ENCODE results near the gene PCK2. TPM values are rescaled to one million over a fixed set of nuclear protein-coding genes. Genes with fewer than 3 reads are reported as not detected.

PCK2 gene
- total and polyA plus RNA-seq, 5 donors from 2014 or later: 21.0 to 32.2 (median 26.4) TPM

GRCh38 chr14:24058260-24058950 lies 35.7 kb upstream of the PCK2 start:
- H3K27ac ChIP-seq (ENCODE audit: insufficient read depth, low read length, poor library complexity, severe bottlenecking): no peak overlapping the region
- Mint-ChIP-seq H3K9me3 (no peaks in the 10 kb centered on the region), H3K4me1 (peaks cover 0 to 9% (median 3%) of the 10 kb centered on the region in 4 donors), H3K36me3 (no peaks in the 10 kb centered on the region), H3K27ac (peak overlapping the region in 1 of 3 donors; percentile 77), H3K4me3 (peak overlapping the region in 2 of 4 donors; percentile 37 to 65), H3K27me3 (peaks cover 21% of the 10 kb centered on the region)
- ATAC-seq (ENCODE audit: low read depth in 2 of 2) (no peak), DNase-seq (peak in 2 of 3 donors; percentile 43 to 59)
- no peaks in the 10 kb centered on the region for H3K9me3 ChIP-seq (ENCODE audit: control insufficient read depth in 2 of 2, low read length in 2 of 2)
- no peaks in the 10 kb centered on the region for H3K4me1 ChIP-seq (ENCODE audit: control insufficient read depth, insufficient read depth, low read length, poor library complexity, severe bottlenecking)
- H3K36me3 ChIP-seq (ENCODE audit: control insufficient read depth, insufficient read depth, low read length): no peaks in the 10 kb centered on the region
- H3K27me3 ChIP-seq (ENCODE audit: control insufficient read depth, insufficient read depth, low read length): peaks cover under 1% of the 10 kb centered on the region
- H3K4me3 ChIP-seq (ENCODE audit: low read depth, low read length): no peak overlapping the region

DNA sequence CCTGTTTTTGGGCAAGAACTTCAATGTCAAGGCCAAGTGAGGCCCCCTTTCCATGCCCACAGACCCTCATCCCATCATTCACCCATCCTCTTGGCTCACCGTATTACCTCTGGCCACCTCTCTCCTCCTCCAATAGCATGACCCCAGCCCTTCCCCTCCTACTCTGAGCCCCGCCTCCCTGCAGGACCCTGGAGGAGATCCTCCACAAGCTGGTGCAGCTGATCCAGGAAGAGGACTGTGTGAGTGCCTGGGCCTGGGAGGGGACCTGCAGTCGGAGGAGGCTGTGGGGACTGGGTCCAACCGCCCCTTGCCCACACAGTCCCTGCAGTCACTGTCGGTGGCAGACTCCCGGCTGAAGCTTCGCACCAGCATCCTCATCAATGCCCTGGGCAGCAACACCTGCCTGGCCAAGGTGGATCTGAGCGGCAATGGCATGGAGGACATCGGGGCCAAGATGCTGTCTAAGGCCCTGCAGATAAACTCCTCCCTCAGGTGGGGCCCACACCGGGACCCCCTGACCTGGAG lies 35.1 kb upstream of the PCK2 start:
- H3K4me1 Mint-ChIP-seq: peaks cover 0 to 6% (median 3%) of the 10 kb centered on the region in 4 donors
- Histone ChIP-seq H3K27ac (ENCODE audit: insufficient read depth, low read length, poor library complexity, severe bottlenecking) (no peak overlapping the region), H3K4me3 (ENCODE audit: low read depth, low read length) (no peak overlapping the region), H3K27me3 (ENCODE audit: control insufficient read depth, insufficient read depth, low read length) (no peaks in the 10 kb centered on the region), H3K9me3 (ENCODE audit: control insufficient read depth in 2 of 2, low read length in 2 of 2) (no peaks in the 10 kb centered on the region), H3K36me3 (ENCODE audit: control insufficient read depth, insufficient read depth, low read length) (no peaks in the 10 kb centered on the region), H3K4me1 (ENCODE audit: control insufficient read depth, insufficient read depth, low read length, poor library complexity, severe bottlenecking) (no peaks in the 10 kb centered on the region)
- no peak overlapping the region for H3K4me3 Mint-ChIP-seq
- ATAC-seq (ENCODE audit: low read depth in 2 of 2): no peak
- H3K27me3 Mint-ChIP-seq: peaks cover 15% of the 10 kb centered on the region
- H3K36me3 Mint-ChIP-seq: no peaks in the 10 kb centered on the region
- peak overlapping the region in 1 of 3 donors; percentile 31 for H3K27ac Mint-ChIP-seq
- DNase-seq: no peak
- H3K9me3 Mint-ChIP-seq: no peaks in the 10 kb centered on the region

GRCh38 chr14:24059841-24060388 lies 34.2 kb upstream of the PCK2 start:
- Mint-ChIP-seq H3K27ac (peak overlapping the region in 1 of 3 donors; percentile 38), H3K4me1 (peaks cover 0 to 6% (median 3%) of the 10 kb centered on the region in 4 donors), H3K4me3 (no peak overlapping the region), H3K36me3 (no peaks in the 10 kb centered on the region), H3K27me3 (peaks cover 7% of the 10 kb centered on the region), H3K9me3 (no peaks in the 10 kb centered on the region)
- H3K4me1 ChIP-seq (ENCODE audit: control insufficient read depth, insufficient read depth, low read length, poor library complexity, severe bottlenecking): no peaks in the 10 kb centered on the region
- ATAC-seq (ENCODE audit: low read depth in 2 of 2) (no peak), DNase-seq (no peak)
- H3K27ac ChIP-seq (ENCODE audit: insufficient read depth, low read length, poor library complexity, severe bottlenecking): no peak overlapping the region
- no peaks in the 10 kb centered on the region for H3K27me3 ChIP-seq (ENCODE audit: control insufficient read depth, insufficient read depth, low read length)
- no peak overlapping the region for H3K4me3 ChIP-seq (ENCODE audit: low read depth, low read length)
- H3K36me3 ChIP-seq (ENCODE audit: control insufficient read depth, insufficient read depth, low read length): no peaks in the 10 kb centered on the region
- no peaks in the 10 kb centered on the region for H3K9me3 ChIP-seq (ENCODE audit: control insufficient read depth in 2 of 2, low read length in 2 of 2)

GRCh38 chr14:24060443-24060842 lies 33.7 kb upstream of the PCK2 start:
- no peaks in the 10 kb centered on the region for H3K36me3 Mint-ChIP-seq
- DNase-seq: no peak
- Histone ChIP-seq H3K4me1 (ENCODE audit: control insufficient read depth, insufficient read depth, low read length, poor library complexity, severe bottlenecking) (no peaks in the 10 kb centered on the region), H3K36me3 (ENCODE audit: control insufficient read depth, insufficient read depth, low read length) (no peaks in the 10 kb centered on the region), H3K27me3 (ENCODE audit: control insufficient read depth, insufficient read depth, low read length) (no peaks in the 10 kb centered on the region), H3K27ac (ENCODE audit: insufficient read depth, low read length, poor library complexity, severe bottlenecking) (no peak overlapping the region), H3K4me3 (ENCODE audit: low read depth, low read length) (no peak overlapping the region), H3K9me3 (ENCODE audit: control insufficient read depth in 2 of 2, low read length in 2 of 2) (no peaks in the 10 kb centered on the region)
- no peak for ATAC-seq (ENCODE audit: low read depth in 2 of 2)
- H3K9me3 Mint-ChIP-seq: no peaks in the 10 kb centered on the region
- no peak overlapping the region for H3K4me3 Mint-ChIP-seq
- no peak overlapping the region for H3K27ac Mint-ChIP-seq
- peaks cover 6% of the 10 kb centered on the region for H3K27me3 Mint-ChIP-seq
- H3K4me1 Mint-ChIP-seq: peaks cover 0 to 6% (median 3%) of the 10 kb centered on the region in 4 donors

DNA sequence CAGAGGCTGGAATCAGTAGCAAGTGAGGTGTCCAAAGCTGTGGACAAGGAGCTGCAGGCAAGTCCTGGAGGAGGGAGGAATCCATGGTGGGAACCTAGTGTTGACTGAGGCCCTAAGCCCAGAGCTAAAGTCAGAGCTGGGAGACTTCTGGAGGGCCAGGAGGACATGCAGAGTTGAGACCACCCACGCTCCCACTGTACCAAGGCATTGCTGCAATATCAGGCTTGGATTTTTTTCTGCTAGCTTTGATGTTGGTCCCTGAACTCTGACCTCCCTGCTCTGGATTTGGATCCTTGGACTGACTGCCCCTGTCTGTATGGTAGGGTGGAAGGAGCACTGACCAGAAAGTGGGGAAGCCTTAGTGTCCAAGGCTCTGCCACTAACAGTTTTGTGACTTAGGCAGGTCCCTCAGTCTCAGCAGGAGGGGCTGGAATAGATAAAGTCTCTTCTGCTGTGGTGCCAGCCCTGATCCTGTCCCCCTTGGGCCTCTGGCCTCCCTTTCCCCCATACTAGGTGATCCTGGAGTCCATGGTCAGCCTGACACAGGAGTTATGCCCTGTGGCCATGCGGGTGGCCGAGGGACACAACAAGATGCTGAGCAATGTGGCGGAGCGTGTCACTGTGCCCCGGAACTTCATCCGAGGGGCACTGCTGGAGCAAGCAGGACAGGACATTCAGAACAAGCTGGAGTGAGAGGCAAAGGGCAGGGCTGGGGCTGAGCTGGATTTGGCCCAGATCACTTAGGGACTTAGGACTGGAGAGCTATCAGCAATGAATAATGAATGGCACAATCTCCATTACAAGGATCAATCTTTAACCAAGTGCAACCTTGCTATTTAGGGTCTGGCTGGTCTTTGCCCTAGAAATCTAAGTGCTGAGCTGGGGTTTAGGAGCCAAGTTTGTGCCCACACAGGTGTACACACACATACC lies 32.9 kb upstream of the PCK2 start:
- no peaks in the 10 kb centered on the region for H3K9me3 ChIP-seq (ENCODE audit: control insufficient read depth in 2 of 2, low read length in 2 of 2)
- ATAC-seq (ENCODE audit: low read depth in 2 of 2): no peak
- peak overlapping the region in 1 of 3 donors; percentile 6 for H3K27ac Mint-ChIP-seq

GRCh38 chr14:24062216-24062980 lies 31.7 kb upstream of the PCK2 start:
- H3K4me3 Mint-ChIP-seq: no peak overlapping the region
- Histone ChIP-seq H3K4me3 (ENCODE audit: low read depth, low read length) (no peak overlapping the region), H3K4me1 (ENCODE audit: control insufficient read depth, insufficient read depth, low read length, poor library complexity, severe bottlenecking) (no peaks in the 10 kb centered on the region), H3K27ac (ENCODE audit: insufficient read depth, low read length, poor library complexity, severe bottlenecking) (no peak overlapping the region), H3K36me3 (ENCODE audit: control insufficient read depth, insufficient read depth, low read length) (no peaks in the 10 kb centered on the region), H3K27me3 (ENCODE audit: control insufficient read depth, insufficient read depth, low read length) (no peaks in the 10 kb centered on the region), H3K9me3 (ENCODE audit: control insufficient read depth in 2 of 2, low read length in 2 of 2) (no peaks in the 10 kb centered on the region)
- H3K27me3 Mint-ChIP-seq: peaks cover 12% of the 10 kb centered on the region
- ATAC-seq (ENCODE audit: low read depth in 2 of 2): no peak
- no peaks in the 10 kb centered on the region for H3K36me3 Mint-ChIP-seq
- DNase-seq: no peak
- no peaks in the 10 kb centered on the region for H3K9me3 Mint-ChIP-seq
- peaks cover 0 to 6% (median 3%) of the 10 kb centered on the region in 4 donors for H3K4me1 Mint-ChIP-seq
- no peak overlapping the region for H3K27ac Mint-ChIP-seq

More for the DNA sequence above, 32.9 kb upstream of the PCK2 start:
- H3K27me3 Mint-ChIP-seq: peaks cover 6% of the 10 kb centered on the region
- H3K9me3 Mint-ChIP-seq: no peaks in the 10 kb centered on the region
- Histone ChIP-seq H3K27me3 (ENCODE audit: control insufficient read depth, insufficient read depth, low read length) (no peaks in the 10 kb centered on the region), H3K4me3 (ENCODE audit: low read depth, low read length) (no peak overlapping the region), H3K36me3 (ENCODE audit: control insufficient read depth, insufficient read depth, low read length) (no peaks in the 10 kb centered on the region), H3K4me1 (ENCODE audit: control insufficient read depth, insufficient read depth, low read length, poor library complexity, severe bottlenecking) (no peaks in the 10 kb centered on the region), H3K27ac (ENCODE audit: insufficient read depth, low read length, poor library complexity, severe bottlenecking) (no peak overlapping the region)
- H3K36me3 Mint-ChIP-seq: no peaks in the 10 kb centered on the region
- DNase-seq: no peak
- no peak overlapping the region for H3K4me3 Mint-ChIP-seq
- peaks cover 0 to 6% (median 3%) of the 10 kb centered on the region in 4 donors for H3K4me1 Mint-ChIP-seq

- H3K4me1 ChIP-seq (ENCODE audit: control insufficient read depth, insufficient read depth, low read length, poor library complexity, severe bottlenecking): no peaks in the 10 kb centered on the region
- no peaks in the 10 kb centered on the region for H3K36me3 Mint-ChIP-seq
- no peak overlapping the region for H3K4me3 ChIP-seq (ENCODE audit: low read depth, low read length)
- no peaks in the 10 kb centered on the region for H3K27me3 ChIP-seq (ENCODE audit: control insufficient read depth, insufficient read depth, low read length)
- ATAC-seq (ENCODE audit: low read depth in 2 of 2) (no peak), DNase-seq (no peak)
- no peak overlapping the region for H3K4me3 Mint-ChIP-seq
- H3K9me3 ChIP-seq (ENCODE audit: control insufficient read depth in 2 of 2, low read length in 2 of 2): no peaks in the 10 kb centered on the region
- H3K27ac Mint-ChIP-seq: no peak overlapping the region
- H3K9me3 Mint-ChIP-seq: no peaks in the 10 kb centered on the region
- H3K4me1 Mint-ChIP-seq: peaks cover 0 to 3% (median under 1%) of the 10 kb centered on the region in 4 donors
- H3K27ac ChIP-seq (ENCODE audit: insufficient read depth, low read length, poor library complexity, severe bottlenecking): no peak overlapping the region
- H3K27me3 Mint-ChIP-seq: peaks cover 8% of the 10 kb centered on the region
- no peaks in the 10 kb centered on the region for H3K36me3 ChIP-seq (ENCODE audit: control insufficient read depth, insufficient read depth, low read length)
Observed at GRCh38 chr14:24063263-24063836, 30.8 kb upstream of the PCK2 start.
